SU-DHL-6 (cell line): ENCODE measurements around the gene RNF121.

Experiments
- H2AFZ ChIP-seq: fragments of 200-600 bp; sonication (generic); 2 replicates; pipeline ENCODE4 v1.6.1; 2014; ENCODE audit warnings: low read depth, mild to moderate bottlenecking, moderate library complexity, mixed read lengths, antibody characterized with exemption, low read length; ENCODE audit not compliant: severe bottlenecking
- H3F3A ChIP-seq: fragments of 200-600 bp; shearing (Covaris generic); 2 replicates; pipeline ENCODE4 v1.6.0; 2016; ENCODE audit warnings: antibody characterized with exemption, mild to moderate bottlenecking; ENCODE audit not compliant: insufficient read depth
- H3K27ac ChIP-seq: fragments of 200-600 bp; sonication (generic); 2 replicates; pipeline ENCODE4 v1.5.1; 2016; ENCODE audit warnings: low read depth, mild to moderate bottlenecking, low read length, moderate library complexity, mixed read lengths
- H3K27me3 ChIP-seq: fragments of 200-600 bp; sonication (generic), shearing (Covaris generic); 2 replicates; pipeline ENCODE4 v1.6.0; 2014; ENCODE audit warnings: mild to moderate bottlenecking, low read length
- H3K36me3 ChIP-seq: fragments of 200-600 bp; sonication (generic); 2 replicates; pipeline ENCODE4 v1.6.1; 2014; ENCODE audit warnings: mild to moderate bottlenecking, low read length, mixed read lengths
- H3K4me2 ChIP-seq: fragments of 300-600, 200-600 bp; shearing (Covaris generic), sonication (generic); 2 replicates; pipeline ENCODE4 v1.6.0; 2014; ENCODE audit warnings: low read length, low read depth, mild to moderate bottlenecking; ENCODE audit not compliant: poor library complexity, severe bottlenecking
- H3K4me3 ChIP-seq: fragments of 200-600 bp; sonication (generic); 2 replicates; pipeline ENCODE4 v1.5.1; 2014; ENCODE audit warnings: antibody characterized with exemption, low read length, mild to moderate bottlenecking, mixed read lengths; ENCODE audit not compliant: insufficient read depth, poor library complexity, severe bottlenecking
- H3K79me2 ChIP-seq: fragments of 200-600 bp; sonication (generic); 2 replicates; pipeline ENCODE4 v1.6.1; 2014; ENCODE audit warnings: mild to moderate bottlenecking, low read length, moderate library complexity; ENCODE audit not compliant: insufficient read depth
- H3K9ac ChIP-seq: fragments of 200-600 bp; sonication (generic); 2 replicates; pipeline ENCODE4 v1.7.0; 2014; ENCODE audit warnings: mild to moderate bottlenecking, low read length
- H3K9me2 ChIP-seq: fragments of 200-600 bp; sonication (generic); replicated peaks from 2 replicates; pipeline ENCODE4 v1.6.1; 2014; ENCODE audit warnings: low read length; ENCODE audit not compliant: insufficient read depth
- H3K9me3 ChIP-seq: fragments of 200-600 bp; sonication (generic); 2 replicates; pipeline ENCODE4 v1.6.1; 2014; ENCODE audit warnings: low read length, mixed read lengths; ENCODE audit not compliant: insufficient read depth
- H4K20me1 ChIP-seq: fragments of 200-600 bp; sonication (generic); 2 replicates; pipeline ENCODE4 v1.6.1; 2014; ENCODE audit warnings: low read depth, mild to moderate bottlenecking, antibody characterized with exemption, low read length, moderate library complexity, mixed read lengths
- CTCF ChIP-seq: fragments of 200-600 bp; sonication (generic); IDR thresholded peaks from one replicate; pipeline ENCODE4 v1.5.1; 2017; ENCODE audit warnings: antibody characterized with exemption, mild to moderate bottlenecking, low read length, moderate library complexity; ENCODE audit not compliant: insufficient read depth, poor library complexity, severe bottlenecking
- EZH2phosphoT487 ChIP-seq: fragments of 200-600 bp; sonication (generic), shearing (Covaris generic); conservative IDR thresholded peaks from 2 replicates; pipeline ENCODE4 v1.6.1; 2018; ENCODE audit warnings: mild to moderate bottlenecking, antibody characterized with exemption, low read length, moderate library complexity, mixed read lengths

RNF121 gene

GRCh38 chr11:72039856-72040401 is 111.1 kb downstream of the RNF121 start:
- peaks cover 29% of the 10 kb centered on the region for H3F3A ChIP-seq
- peaks cover 4% of the 10 kb centered on the region; the same call in 1 of the 2 replicates for H4K20me1 ChIP-seq
- H3K9me3 ChIP-seq = no peaks in the 10 kb centered on the region
- no peaks in the 10 kb centered on the region for H3K27me3 ChIP-seq
- TF ChIP-seq EZH2phosphoT487 (no peak), CTCF (no peak)
- no peak overlapping the region for H2AFZ ChIP-seq
- H3K4me3 ChIP-seq = peak overlapping the region; percentile 66
- no peaks in the 10 kb centered on the region for H3K9me2 ChIP-seq
- peak overlapping the region; percentile 85 for H3K27ac ChIP-seq
- peaks cover 77% of the 10 kb centered on the region for H3K79me2 ChIP-seq
- H3K4me2 ChIP-seq = peak overlapping the region; percentile 95
- H3K9ac ChIP-seq = peak overlapping the region; percentile 70
- H3K36me3 ChIP-seq = no peaks in the 10 kb centered on the region

GRCh38 chr11:72040491-72041363 is 111.9 kb downstream of the RNF121 start:
- H2AFZ ChIP-seq = peak overlapping the region; percentile 23
- H3K79me2 ChIP-seq = peaks cover 76% of the 10 kb centered on the region
- H4K20me1 ChIP-seq = peaks cover 4% of the 10 kb centered on the region; the same call in 1 of the 2 replicates
- peak overlapping the region; percentile 66 for H3K4me3 ChIP-seq
- peak overlapping the region; percentile 70 for H3K9ac ChIP-seq
- peak overlapping the region; percentile 85 for H3K27ac ChIP-seq
- H3F3A ChIP-seq = peaks cover 29% of the 10 kb centered on the region
- H3K9me2 ChIP-seq = no peaks in the 10 kb centered on the region
- no peaks in the 10 kb centered on the region for H3K27me3 ChIP-seq
- H3K9me3 ChIP-seq = no peaks in the 10 kb centered on the region
- no peak for TF ChIP-seq CTCF
- peak overlapping the region; percentile 95 for H3K4me2 ChIP-seq
- H3K36me3 ChIP-seq = no peaks in the 10 kb centered on the region

DNA sequence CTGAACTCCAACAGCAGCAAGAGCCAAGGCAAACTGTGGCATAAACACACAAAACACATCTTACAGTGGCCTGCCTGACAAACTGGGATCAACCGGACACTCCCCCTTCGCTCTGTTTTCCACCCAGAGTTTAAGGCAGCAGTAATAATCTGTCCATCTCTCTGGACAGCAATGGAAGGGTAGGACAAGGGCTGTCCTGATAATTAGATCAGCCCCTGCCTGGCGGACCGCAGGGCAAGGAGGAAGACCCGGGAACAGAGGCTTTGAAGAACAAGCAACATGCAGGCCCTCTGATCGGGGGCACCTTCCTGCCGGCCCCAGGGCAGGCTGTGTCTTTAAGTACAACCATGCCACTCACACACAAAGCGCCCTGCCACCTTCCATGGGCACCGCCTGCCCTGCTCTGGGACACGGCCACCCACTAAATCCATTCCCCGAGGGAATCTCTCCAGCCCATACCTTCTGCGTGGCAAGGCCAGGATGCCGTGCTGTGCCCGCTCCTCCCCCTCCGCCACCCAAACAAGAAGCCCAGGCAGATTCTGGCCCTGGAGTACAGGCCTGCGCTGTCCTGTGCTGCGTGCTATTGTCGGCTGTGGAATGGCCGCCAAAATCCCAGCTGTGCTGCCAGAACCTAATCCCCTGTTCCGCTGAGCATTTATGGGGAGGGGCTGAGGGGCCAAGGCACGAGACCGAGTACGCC is 112.7 kb downstream of the RNF121 start:
- peak overlapping the region; percentile 70 for H3K9ac ChIP-seq
- peak overlapping the region; percentile 95 for H3K4me2 ChIP-seq
- H3K4me3 ChIP-seq = peak overlapping the region; percentile 66
- TF ChIP-seq CTCF = no peak
- TF ChIP-seq EZH2phosphoT487 = no peak
- no peaks in the 10 kb centered on the region for H3K9me3 ChIP-seq
- no peaks in the 10 kb centered on the region for H3K9me2 ChIP-seq
- peaks cover 4% of the 10 kb centered on the region; the same call in 1 of the 2 replicates for H4K20me1 ChIP-seq
- H3K79me2 ChIP-seq = peaks cover 68% of the 10 kb centered on the region
- no peak overlapping the region for H2AFZ ChIP-seq
- H3K27ac ChIP-seq = peak overlapping the region; percentile 85
- H3K27me3 ChIP-seq = no peaks in the 10 kb centered on the region
- peaks cover 29% of the 10 kb centered on the region for H3F3A ChIP-seq
- no peaks in the 10 kb centered on the region for H3K36me3 ChIP-seq
